Activated T-helper 1 cell treated with anti-CD3 and anti-CD28 coated beads, Interleukin-2, amount 50 U/mL, for 16 hours (primary cell): ENCODE data around the gene ITGAL.
A peak's percentile ranks its signal among the peaks of the same experiment; 100 is the strongest.

ENCODE experiments used
- DNase-seq, 2 donors: peaks; one replicate each; pipeline ENCODE4 v3.0.0-alpha.2; 2020; ENCODE audit warnings: low read depth in 1 of 2, low spot score in 1 of 2

Gene ITGAL

DNA sequence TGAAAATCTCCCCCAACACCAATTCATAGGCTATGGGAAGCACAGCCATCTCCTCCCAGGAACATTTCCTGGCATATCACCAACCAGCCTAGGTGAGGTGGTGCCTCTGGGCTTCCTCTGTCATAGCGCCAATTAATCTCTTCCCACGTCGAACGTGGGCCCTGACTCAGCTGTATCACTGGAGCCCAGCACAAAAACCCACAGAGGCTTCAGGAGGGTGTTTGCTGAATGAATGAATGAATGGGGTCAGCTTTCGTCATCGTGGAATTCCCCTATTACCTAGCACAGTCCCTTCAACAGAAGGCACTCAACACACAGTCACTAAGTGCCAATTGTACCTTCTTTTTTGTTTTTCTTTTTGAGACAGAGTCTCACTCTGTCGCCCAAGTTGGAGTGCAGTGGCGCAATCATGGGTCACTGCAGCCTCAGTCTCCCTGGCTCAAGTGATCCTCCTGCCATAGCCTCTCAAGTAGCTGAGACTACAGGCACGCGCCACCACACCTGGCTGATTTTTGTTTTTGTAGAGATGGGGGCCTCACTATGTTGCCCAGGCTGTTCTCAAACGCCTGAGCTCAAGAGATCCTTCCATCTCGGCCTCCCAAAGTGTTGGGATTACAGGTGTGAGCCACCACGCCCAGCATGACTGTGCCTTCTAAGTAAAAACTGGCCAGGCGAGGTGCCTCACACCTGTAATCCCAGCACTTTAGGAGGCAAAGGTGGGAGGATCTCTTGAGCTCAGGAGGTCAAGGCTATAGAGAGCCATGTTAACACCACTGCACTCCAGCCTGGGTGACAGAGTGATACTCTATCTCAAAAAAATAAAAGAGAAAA lies 94.8 kb downstream of the ITGAL start:
- DNase-seq: peak in 1 of 2 donors; percentile 56

DNA sequence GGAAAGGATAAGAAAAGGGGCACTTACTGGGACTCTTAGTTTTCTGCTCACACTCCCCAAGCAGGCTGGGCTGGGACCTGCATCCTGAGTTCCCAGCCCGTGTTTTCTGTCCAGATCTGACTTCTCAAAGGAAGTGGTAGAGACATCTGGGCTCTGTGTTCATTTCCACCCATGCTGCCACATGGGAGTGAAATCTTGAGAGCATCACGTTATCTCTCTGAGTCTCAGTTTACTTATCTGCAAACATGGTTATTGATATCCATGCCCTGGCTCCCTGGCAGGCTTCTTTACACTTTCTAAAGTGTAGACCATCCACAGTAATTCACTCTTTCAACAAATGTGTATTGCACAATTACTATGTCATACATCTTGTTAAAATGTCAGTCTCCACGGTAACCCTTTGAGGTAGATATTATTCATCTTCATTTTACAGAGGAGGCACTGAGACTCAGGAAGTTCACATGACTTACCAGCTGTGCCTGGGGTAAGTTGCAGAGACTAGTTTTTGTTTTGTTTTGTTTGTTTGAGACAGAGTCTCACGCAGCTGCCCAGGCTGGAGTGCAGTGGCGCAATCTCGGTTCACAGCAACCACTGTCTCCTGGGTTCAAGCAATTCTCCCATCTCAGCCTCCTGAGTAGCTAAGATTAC lies 95.6 kb downstream of the ITGAL start:
- DNase-seq: no peak

DNA sequence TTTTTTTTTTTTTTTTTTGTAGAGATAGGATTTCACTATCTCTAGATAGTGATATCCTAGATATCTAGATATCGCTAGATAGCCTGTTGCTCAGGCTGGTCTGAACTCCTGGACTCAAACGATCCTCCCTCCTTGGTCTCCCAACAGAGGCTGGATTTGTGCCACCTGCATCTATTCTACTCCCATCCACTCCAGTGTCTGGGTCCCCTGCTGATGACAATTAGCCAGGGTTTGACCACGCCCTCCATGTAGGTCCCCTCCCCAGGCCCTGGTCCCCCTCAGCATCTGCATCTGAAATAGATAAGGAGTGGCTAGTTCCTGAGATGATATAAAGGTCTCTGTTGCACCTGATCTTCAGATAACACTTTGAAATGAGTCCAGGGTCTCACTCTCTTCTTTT lies 96.7 kb downstream of the ITGAL start:
- DNase-seq: no peak

DNA sequence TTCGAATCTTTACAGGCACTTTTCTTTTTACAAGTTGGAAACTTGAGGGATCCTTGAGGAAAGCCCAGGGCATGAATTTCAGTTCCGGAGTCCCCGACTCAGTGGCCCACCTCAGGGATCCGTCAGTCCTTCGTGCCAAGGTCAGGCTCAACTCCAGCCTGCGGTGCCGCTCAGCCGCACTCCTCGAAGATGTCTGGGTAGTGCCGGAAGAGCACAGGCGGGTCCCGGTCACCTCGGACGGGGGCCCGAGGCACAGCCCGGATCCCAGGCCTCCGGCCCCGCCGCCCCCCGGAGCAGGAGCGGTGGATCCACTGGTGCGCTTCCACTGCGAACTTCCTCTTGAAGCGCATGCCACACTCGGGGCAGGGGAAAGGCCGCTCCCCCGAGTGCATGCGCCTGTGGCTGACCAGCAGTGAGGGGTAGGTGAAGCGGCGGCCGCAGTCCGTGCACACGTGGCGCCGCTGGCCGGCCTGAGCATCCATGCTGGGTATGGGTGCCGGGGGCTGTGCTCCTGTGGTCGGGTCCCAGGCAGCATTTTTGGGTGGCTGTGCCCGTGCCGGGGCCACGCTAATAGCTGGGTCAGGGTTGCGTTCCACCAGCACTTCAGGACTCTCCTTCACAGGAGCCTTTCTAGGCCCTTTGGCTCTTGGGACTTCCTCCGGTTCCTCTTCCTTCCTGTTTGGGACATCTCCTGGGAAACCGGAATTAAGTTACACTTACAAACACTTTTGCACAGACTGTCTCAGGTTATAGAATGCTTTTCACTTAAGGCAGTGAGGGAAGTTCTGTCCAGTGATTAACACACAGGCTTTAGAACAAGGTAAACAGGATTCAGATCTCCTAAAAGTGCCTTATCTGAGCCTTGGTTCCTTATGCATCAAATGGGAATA lies 97.4 kb downstream of the ITGAL start:
- no peak for DNase-seq

DNA sequence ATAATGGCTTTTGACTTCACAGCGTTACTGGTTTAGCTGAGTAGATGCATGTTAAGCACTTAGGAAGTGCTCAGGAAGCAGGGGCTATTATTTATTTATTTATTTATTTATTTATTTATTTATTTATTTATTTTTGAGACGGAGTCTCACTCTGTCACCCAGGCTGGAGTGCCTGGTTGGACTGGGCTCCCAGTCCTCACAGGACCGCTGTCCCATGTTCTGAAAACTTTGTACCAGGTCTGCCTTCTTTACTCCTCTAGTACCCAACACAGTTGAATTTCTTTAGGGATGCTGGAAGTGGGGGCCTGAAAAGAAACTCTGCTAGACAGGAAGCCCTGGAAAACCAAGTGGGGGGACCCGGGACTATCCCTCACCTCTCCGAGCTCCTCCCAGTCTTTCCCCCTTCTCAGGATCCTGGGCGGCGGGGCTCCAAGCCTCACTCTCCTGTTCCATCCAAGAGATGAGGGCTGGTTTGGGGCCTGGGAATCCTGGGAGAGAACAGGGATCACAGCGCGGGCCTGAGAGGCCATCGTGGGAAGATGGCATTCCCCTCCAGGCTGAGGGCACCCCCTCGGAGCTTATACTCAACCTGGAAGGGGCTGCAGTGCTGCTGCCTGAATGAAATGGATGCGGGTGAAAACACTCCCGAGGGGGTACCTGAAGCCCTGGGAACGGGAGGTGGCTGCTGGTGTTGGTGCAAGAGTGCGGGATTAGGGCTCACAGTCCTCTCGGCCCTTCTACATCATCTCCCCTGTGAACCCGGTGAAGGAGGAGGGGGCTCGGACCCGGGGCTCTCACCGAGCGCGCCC lies 98.3 kb downstream of the ITGAL start:
- no peak for DNase-seq

DNA sequence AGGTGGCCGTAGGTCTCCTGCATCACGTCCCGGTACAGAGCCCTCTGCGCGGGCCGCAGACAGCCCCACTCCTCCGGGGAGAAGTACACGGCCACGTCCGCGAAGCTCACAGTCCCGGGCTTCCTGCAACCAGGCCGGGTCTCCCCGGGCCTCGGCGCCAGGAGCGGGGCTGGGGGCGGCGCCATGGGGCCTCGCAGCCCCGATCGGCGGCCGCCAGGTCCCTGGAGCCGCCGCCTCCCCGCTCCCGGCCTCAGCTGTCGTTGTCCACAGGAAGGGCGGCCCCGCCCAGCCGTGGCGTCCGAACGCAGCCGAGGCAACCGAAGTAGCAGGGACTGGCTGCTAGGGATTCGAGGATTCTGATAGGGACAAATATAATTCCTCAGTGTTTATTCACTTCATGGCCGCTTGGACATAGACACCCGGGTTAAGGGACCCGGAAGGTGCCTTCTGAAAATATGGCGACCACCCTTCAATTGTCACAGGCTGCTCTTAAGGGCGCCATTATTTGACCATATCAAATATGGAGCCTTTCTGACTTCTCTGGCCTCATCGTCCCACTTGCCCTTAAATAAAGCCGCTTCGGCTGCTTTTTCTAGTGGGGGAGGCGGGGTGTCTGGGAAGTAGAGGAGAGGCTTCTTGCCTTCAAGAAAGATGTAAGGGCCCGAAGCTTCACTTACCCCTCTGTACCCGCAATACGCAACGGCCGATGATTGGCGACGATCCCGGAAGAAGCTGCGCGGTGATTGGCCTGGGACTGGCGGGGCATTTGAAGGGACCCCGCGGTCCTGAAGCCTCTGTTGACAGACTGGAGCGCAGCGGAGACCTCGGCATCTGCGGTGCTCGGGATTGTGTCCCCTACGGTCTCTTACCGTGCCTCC lies 99.1 kb downstream of the ITGAL start, which contains the start of gene ZNF688:
TSS of gene ZNF688 (minus strand) at position 270 of the 878 bp plus-strand sequence. CDS start at position 185, 85 bp downstream.
- DNase-seq: peak; percentile 87 to 88
